ENCODE data around the gene NUP210L.

GRCh38 chr1:153944827-153945117 lies 210.1 kb downstream of the NUP210L start:
- TF ChIP-seq CTCF (conservative IDR thresholded peaks at IDR 0.05) (no peak), EZH2 (IDR thresholded peaks at IDR 0.05; ENCODE audit: low read depth) (no peak)
